Progenitor cell of endocrine pancreas (in vitro differentiated cells): ENCODE data around the gene SORCS2. TPM values are rescaled to one million over a fixed set of nuclear protein-coding genes. Genes with fewer than 3 reads are reported as not detected.

Experiments
- DNase-seq: peaks from one replicate; pipeline ENCODE4 v3.0.0; 2021; ENCODE audit warnings: low spot score; ENCODE audit not compliant: unreplicated experiment
- H3K27ac Mint-ChIP-seq: 2 replicates; pipeline ENCODE4 v1.8.0; 2021; ENCODE audit warnings: mild to moderate bottlenecking, moderate library complexity, mixed read lengths
- H3K27me3 Mint-ChIP-seq: 2 replicates; pipeline ENCODE4 v1.8.0; 2021; ENCODE audit warnings: mixed read lengths
- H3K36me3 Mint-ChIP-seq: 2 replicates; pipeline ENCODE4 v1.8.0; 2022; ENCODE audit warnings: mixed read lengths; ENCODE audit not compliant: insufficient read depth
- H3K4me1 Mint-ChIP-seq: 2 replicates; pipeline ENCODE4 v1.8.0; 2021; ENCODE audit warnings: low read depth, mixed read lengths
- H3K4me3 Mint-ChIP-seq: 2 replicates; pipeline ENCODE4 v1.8.0; 2021; ENCODE audit warnings: low read depth, mild to moderate bottlenecking, moderate library complexity, mixed read lengths
- H3K9me3 Mint-ChIP-seq: 2 replicates; pipeline ENCODE4 v1.8.0; 2021; ENCODE audit warnings: low read depth, mixed read lengths
- CTCF ChIP-seq: fragments of 200-600 bp; sonication (generic); IDR thresholded peaks from one replicate; pipeline ENCODE4 v1.5.0; 2021; ENCODE audit warnings: antibody characterized with exemption, mild to moderate bottlenecking; ENCODE audit not compliant: unreplicated experiment
- total RNA-seq: library from RNA; stranded (reverse); gene quantifications from 2 replicates; pipeline ENCODE4 v1.2.1, GENCODE V29; 2021

SORCS2 gene
- total RNA-seq, 1 donor from 2014 or later: 2.2 TPM

DNA sequence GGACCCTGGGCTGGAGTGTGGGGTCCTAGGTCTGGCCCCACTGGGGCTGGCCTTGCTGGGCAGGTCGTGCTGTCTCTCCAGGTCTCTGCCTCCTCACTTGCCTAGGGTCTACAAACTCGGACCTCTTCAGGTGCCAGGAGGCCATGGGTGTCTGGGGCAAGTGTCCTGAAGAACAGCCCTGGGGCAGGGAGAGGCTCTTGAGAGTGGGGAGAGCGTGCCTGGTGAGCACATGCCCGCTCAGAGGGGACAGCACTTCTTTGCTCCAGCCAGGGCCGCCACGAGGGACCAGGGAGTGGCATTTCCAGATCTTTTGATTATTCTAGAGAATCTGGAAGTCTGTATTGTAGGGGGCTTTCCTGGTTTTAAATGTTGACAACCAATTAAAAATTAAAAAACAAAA is 63.7 kb downstream of the SORCS2 start:
- Mint-ChIP-seq H3K4me1 (no peaks in the 10 kb centered on the region), H3K4me3 (no peak overlapping the region), H3K27me3 (peaks cover 5% of the 10 kb centered on the region), H3K36me3 (no peaks in the 10 kb centered on the region), H3K9me3 (no peaks in the 10 kb centered on the region), H3K27ac (no peak overlapping the region)
- DNase-seq: no peak
- TF ChIP-seq CTCF: no peak

- no peak overlapping the region for H3K27ac Mint-ChIP-seq
- no peaks in the 10 kb centered on the region for H3K36me3 Mint-ChIP-seq
- H3K4me3 Mint-ChIP-seq: no peak overlapping the region
- no peaks in the 10 kb centered on the region for H3K9me3 Mint-ChIP-seq
- no peaks in the 10 kb centered on the region for H3K4me1 Mint-ChIP-seq
- H3K27me3 Mint-ChIP-seq: peaks cover 4% of the 10 kb centered on the region
- DNase-seq: no peak
- TF ChIP-seq CTCF: no peak
Measured at GRCh38 chr4:7256984-7257810, 64.9 kb downstream of the SORCS2 start.

GRCh38 chr4:7259039-7259438 is 66.7 kb downstream of the SORCS2 start:
- no peaks in the 10 kb centered on the region for H3K9me3 Mint-ChIP-seq
- peaks cover 11% of the 10 kb centered on the region for H3K27me3 Mint-ChIP-seq
- no peak for TF ChIP-seq CTCF
- H3K27ac Mint-ChIP-seq: no peak overlapping the region
- H3K4me3 Mint-ChIP-seq: no peak overlapping the region
- H3K36me3 Mint-ChIP-seq: no peaks in the 10 kb centered on the region
- no peak for DNase-seq
- no peaks in the 10 kb centered on the region for H3K4me1 Mint-ChIP-seq

GRCh38 chr4:7260569-7260968 is 68.2 kb downstream of the SORCS2 start:
- Mint-ChIP-seq H3K4me3 (no peak overlapping the region), H3K4me1 (no peaks in the 10 kb centered on the region), H3K27me3 (peaks cover 11% of the 10 kb centered on the region), H3K36me3 (no peaks in the 10 kb centered on the region), H3K27ac (no peak overlapping the region), H3K9me3 (no peaks in the 10 kb centered on the region)
- no peak for TF ChIP-seq CTCF
- no peak for DNase-seq

- no peak for TF ChIP-seq CTCF
- Mint-ChIP-seq H3K9me3 (no peaks in the 10 kb centered on the region), H3K27ac (no peak overlapping the region), H3K27me3 (peaks cover 11% of the 10 kb centered on the region), H3K4me1 (no peaks in the 10 kb centered on the region), H3K36me3 (no peaks in the 10 kb centered on the region), H3K4me3 (no peak overlapping the region)
- DNase-seq: no peak
Measured at GRCh38 chr4:7261087-7261486, 68.7 kb downstream of the SORCS2 start.
